HCT116 (cell line): ENCODE measurements around the gene VSTM2B. TPM values are rescaled to one million over a fixed set of nuclear protein-coding genes. Genes with fewer than 3 reads are reported as not detected.

Experiments used
- ATAC-seq: fragments of 200-7000 bp; cut with Tn5 transposase; 2 replicates; pipeline ENCODE4 v1.9.1; 2020; ENCODE audit warnings: mild to moderate bottlenecking, moderate library complexity
- BruUV-seq: library from RNA; stranded (reverse); fragments of 400-500 nt; replicated peaks from 2 replicates; lab custom pipeline; 2021; lab: Mats Ljungman, UMichigan
- CTCF ChIA-PET: fragments of 300-600 bp; sonication (Branson Sonifier 250); formaldehyde crosslinking; loops from one replicate; lab custom pipeline; 2021; ENCODE audit warnings: antibody characterized with exemption; lab: Charles Lee
- POLR2A ChIA-PET: fragments of 300-600, 350-600 bp; sonication (Branson Sonifier 250); formaldehyde crosslinking; loops from one replicate; lab custom pipeline; 2021; ENCODE audit warnings: antibody characterized with exemption; lab: Charles Lee
- RAD21 ChIA-PET, 2 experiments: fragments of 300-600 bp; sonication (Branson Sonifier 250); formaldehyde crosslinking; loops; one replicate each; lab custom pipeline; 2023; ENCODE audit warnings: low total read pairs in 2 of 2; ENCODE audit not compliant: uncharacterized antibody in 2 of 2, unreplicated experiment in 2 of 2, low non-redundant PET in 1 of 2; lab: Charles Lee
- DNase-seq: peaks from one replicate; pipeline ENCODE4 v3.0.0-alpha.2; 2010; ENCODE audit warnings: low read depth, low spot score
- H2AFZ ChIP-seq: fragments of 200-600 bp; shearing (Covaris generic), sonication (generic); 2 replicates; pipeline ENCODE4 v1.6.1; 2017; ENCODE audit warnings: low read depth, mixed run types, mixed read lengths, antibody characterized with exemption, low read length; ENCODE audit not compliant: poor library complexity, severe bottlenecking
- H3K27ac ChIP-seq: 2 replicates; pipeline ENCODE4 v1.5.1; 2012; ENCODE audit warnings: low read depth, low read length
- H3K27me3 ChIP-seq: fragments of 200-600 bp; sonication (generic); 2 replicates; pipeline ENCODE4 v1.6.1; 2016; ENCODE audit warnings: mixed run types, low read length, mixed read lengths; ENCODE audit not compliant: insufficient read depth
- H3K36me3 ChIP-seq, 2 experiments: fragments of 200-500 bp in 1 of 2; fragments of 200-600 bp in 1 of 2; sonication (Bioruptor generic) in 1 of 2; sonication (generic) in 1 of 2; 2 replicates each; pipeline versions ENCODE4 v1.5.1 to v1.6.1; 2014 to 2016; ENCODE audit warnings: low read length in 2 of 2, inconsistent platforms in 1 of 2, mixed read lengths in 1 of 2, mixed run types in 1 of 2; ENCODE audit not compliant: insufficient read depth in 2 of 2, control insufficient read depth in 1 of 2
- H3K4me1 ChIP-seq, 2 experiments: fragments of 200-600 bp in 1 of 2; sonication (generic) in 1 of 2; 2 replicates each; pipeline versions ENCODE4 v1.5.1 to v1.6.1; 2012 to 2017; ENCODE audit warnings: low read length in 2 of 2, inconsistent platforms in 1 of 2, mild to moderate bottlenecking in 1 of 2, mixed read lengths in 1 of 2, mixed run types in 1 of 2, moderate library complexity in 1 of 2; ENCODE audit not compliant: insufficient read depth in 2 of 2, control insufficient read depth in 1 of 2
- H3K4me2 ChIP-seq: fragments of 200-600 bp; sonication (generic); 2 replicates; pipeline ENCODE4 v1.6.1; 2017; ENCODE audit warnings: mixed run types, low read length, mixed read lengths
- H3K4me3 ChIP-seq, 2 experiments: fragments of 200-600 bp in 1 of 2; sonication (generic) in 1 of 2; replicated peaks in 1 of 2; 2 replicates each; pipeline ENCODE4 v1.5.1; 2011 to 2016; ENCODE audit warnings: low read length in 2 of 2, control low read depth in 1 of 2, low read depth in 1 of 2, mild to moderate bottlenecking in 1 of 2, mixed read lengths in 1 of 2, mixed run types in 1 of 2
- H3K79me2 ChIP-seq: fragments of 200-600 bp; sonication (generic); 2 replicates; pipeline ENCODE4 v1.6.1; 2017; ENCODE audit warnings: mild to moderate bottlenecking, mixed run types, low read length, moderate library complexity, mixed read lengths; ENCODE audit not compliant: insufficient read depth
- H3K9ac ChIP-seq: fragments of 200-600 bp; sonication (generic); 2 replicates; pipeline ENCODE4 v1.6.1; 2016; ENCODE audit warnings: low read length, mixed read lengths
- H3K9me2 ChIP-seq: fragments of 200-600 bp; sonication (generic), shearing (Covaris generic); 2 replicates; pipeline ENCODE4 v1.6.1; 2017; ENCODE audit warnings: mixed run types, mild to moderate bottlenecking, moderate library complexity; ENCODE audit not compliant: insufficient read depth
- H3K9me3 ChIP-seq, 2 experiments: fragments of 200-500 bp in 1 of 2; fragments of 200-600 bp in 1 of 2; sonication (Bioruptor generic) in 1 of 2; sonication (generic) in 1 of 2; 2 replicates each; pipeline ENCODE4 v1.6.1; 2014 to 2017; ENCODE audit warnings: low read length in 2 of 2, mixed read lengths in 2 of 2, inconsistent platforms in 1 of 2, low read depth in 1 of 2, mild to moderate bottlenecking in 1 of 2, mixed run types in 1 of 2, moderate library complexity in 1 of 2; ENCODE audit not compliant: control insufficient read depth in 1 of 2, insufficient read depth in 1 of 2
- H4K20me1 ChIP-seq: fragments of 200-600 bp; sonication (generic), shearing (Covaris generic); 2 replicates; pipeline ENCODE4 v1.6.1; 2017; ENCODE audit warnings: mixed run types, mild to moderate bottlenecking, moderate library complexity; ENCODE audit not compliant: insufficient read depth
- CBX3 ChIP-seq: IDR thresholded peaks from 2 replicates; pipeline ENCODE4 v1.6.1; 2012; ENCODE audit warnings: low read depth
- CEBPB ChIP-seq: IDR thresholded peaks from 2 replicates; pipeline ENCODE4 v1.6.1; 2012; ENCODE audit warnings: low read depth
- ELF1 ChIP-seq: IDR thresholded peaks from 2 replicates; pipeline ENCODE4 v1.6.1; 2012; ENCODE audit warnings: low read depth, borderline replicate concordance
- EZH2 ChIP-seq: fragments of 200-600 bp; sonication (generic); IDR thresholded peaks from 2 replicates; pipeline ENCODE4 v1.6.1; 2017; ENCODE audit warnings: antibody characterized with exemption, mixed run types
- JUND ChIP-seq: IDR thresholded peaks from 2 replicates; pipeline ENCODE4 v1.6.1; 2012
- POLR2A ChIP-seq: IDR thresholded peaks from 2 replicates; pipeline ENCODE4 v1.7.0; 2011; ENCODE audit warnings: borderline replicate concordance; ENCODE audit not compliant: insufficient read depth, insufficient read length; ENCODE audit errors: extremely low read depth
- RAD21 ChIP-seq: IDR thresholded peaks from 2 replicates; pipeline ENCODE4 v1.6.1; 2012; ENCODE audit warnings: low read depth, mild to moderate bottlenecking
- SIN3A ChIP-seq: IDR thresholded peaks from 2 replicates; pipeline ENCODE4 v1.6.1; 2012; ENCODE audit warnings: low read depth
- SRF ChIP-seq: IDR thresholded peaks from 2 replicates; pipeline ENCODE4 v1.6.1; 2012; ENCODE audit warnings: low read depth
- ZBTB33 ChIP-seq: IDR thresholded peaks from 2 replicates; pipeline ENCODE4 v1.6.1; 2011; ENCODE audit warnings: mild to moderate bottlenecking, low read length, moderate library complexity; ENCODE audit not compliant: insufficient replicate concordance; ENCODE audit errors: extremely low read depth
- ZFX ChIP-seq: fragments of 450-650 bp; IDR thresholded peaks from 2 replicates; pipeline ENCODE4 v1.6.1; 2017
- ZNF274 ChIP-seq: fragments of 200-500 bp; sonication (Bioruptor generic); IDR thresholded peaks from 2 replicates; pipeline ENCODE4 v1.6.1; 2014; ENCODE audit warnings: mild to moderate bottlenecking, low read depth, low read length, inconsistent platforms
- intact Hi-C: fragments of 100-400 bp; cut with micrococcal nuclease; formaldehyde crosslinking; loops from 2 replicates; pipeline ENCODE4 v1.10.0; 2022
- total RNA-seq: library from RNA; stranded (reverse); gene quantifications from one replicate; pipeline ENCODE4 v1.2.1, GENCODE V29; 2021; ENCODE audit not compliant: unreplicated experiment
- TF ChIP-seq, protein P1 (sequence below): IDR thresholded peaks from 2 replicates; pipeline ENCODE4 v1.6.1; 2012; ENCODE audit warnings: low read depth
- TF ChIP-seq, protein P2 (sequence below), 3 experiments: fragments of 200-600 bp in 1 of 3; sonication (generic) in 1 of 3; IDR thresholded peaks in 2 of 3; conservative IDR thresholded peaks in 1 of 3; 2 replicates each; pipeline ENCODE4 v1.5.1; 2012 to 2017; ENCODE audit warnings: low read depth in 2 of 3, low read length in 2 of 3, antibody characterized with exemption in 1 of 3, borderline replicate concordance in 1 of 3, control low read depth in 1 of 3, mild to moderate bottlenecking in 1 of 3, mixed read lengths in 1 of 3, mixed run types in 1 of 3, moderate library complexity in 1 of 3; ENCODE audit not compliant: insufficient read depth in 1 of 3

The VSTM2B gene
- total RNA-seq, 1 experiment from 2014 or later: not detected

DNA sequence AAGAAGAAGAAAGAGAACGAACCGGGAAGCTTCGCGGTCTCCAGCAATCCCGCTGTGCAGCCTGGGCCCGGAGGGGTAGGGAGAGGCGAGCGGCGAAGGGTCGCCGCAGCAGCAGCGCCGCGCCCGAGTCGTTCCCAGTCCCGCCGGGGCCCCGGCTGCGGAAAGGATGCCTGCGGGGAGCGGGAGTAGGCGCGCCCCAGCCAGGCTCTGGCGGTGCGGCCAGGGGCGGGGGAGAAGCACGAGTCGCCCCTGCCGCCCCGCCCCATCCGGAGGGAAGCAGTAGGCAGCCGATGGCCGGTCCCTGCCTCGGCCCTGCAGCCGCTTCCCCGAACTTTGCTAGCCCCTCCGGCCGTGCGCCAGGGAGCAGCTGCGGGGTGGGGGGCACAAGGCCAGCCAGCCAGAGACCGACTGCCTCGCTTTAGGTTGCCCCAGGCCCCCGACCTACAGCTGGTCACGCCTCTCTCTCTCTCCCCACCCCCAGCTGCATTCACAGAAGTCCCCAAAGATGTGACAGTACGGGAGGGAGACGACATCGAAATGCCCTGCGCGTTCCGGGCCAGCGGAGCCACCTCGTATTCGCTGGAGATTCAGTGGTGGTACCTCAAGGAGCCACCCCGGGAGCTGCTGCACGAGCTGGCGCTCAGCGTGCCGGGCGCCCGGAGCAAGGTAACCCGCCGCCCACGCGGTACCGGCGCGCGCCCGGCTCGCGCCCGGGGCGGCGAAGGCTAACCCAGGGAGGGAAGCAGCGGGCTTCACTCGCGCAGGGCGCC lies 1.1 kb downstream of the VSTM2B start:
- H4K20me1 ChIP-seq: no peaks in the 10 kb centered on the region
- intact Hi-C loops: loop anchor here (5.0 kb wide), 1 partner anchor 60 kb away; no protein-coding TSS in a partner anchor
- no peak overlapping the region for H2AFZ ChIP-seq
- TF ChIP-seq CBX3: no peak
- no peak for TF ChIP-seq JUND
- TF ChIP-seq, protein P1, sequence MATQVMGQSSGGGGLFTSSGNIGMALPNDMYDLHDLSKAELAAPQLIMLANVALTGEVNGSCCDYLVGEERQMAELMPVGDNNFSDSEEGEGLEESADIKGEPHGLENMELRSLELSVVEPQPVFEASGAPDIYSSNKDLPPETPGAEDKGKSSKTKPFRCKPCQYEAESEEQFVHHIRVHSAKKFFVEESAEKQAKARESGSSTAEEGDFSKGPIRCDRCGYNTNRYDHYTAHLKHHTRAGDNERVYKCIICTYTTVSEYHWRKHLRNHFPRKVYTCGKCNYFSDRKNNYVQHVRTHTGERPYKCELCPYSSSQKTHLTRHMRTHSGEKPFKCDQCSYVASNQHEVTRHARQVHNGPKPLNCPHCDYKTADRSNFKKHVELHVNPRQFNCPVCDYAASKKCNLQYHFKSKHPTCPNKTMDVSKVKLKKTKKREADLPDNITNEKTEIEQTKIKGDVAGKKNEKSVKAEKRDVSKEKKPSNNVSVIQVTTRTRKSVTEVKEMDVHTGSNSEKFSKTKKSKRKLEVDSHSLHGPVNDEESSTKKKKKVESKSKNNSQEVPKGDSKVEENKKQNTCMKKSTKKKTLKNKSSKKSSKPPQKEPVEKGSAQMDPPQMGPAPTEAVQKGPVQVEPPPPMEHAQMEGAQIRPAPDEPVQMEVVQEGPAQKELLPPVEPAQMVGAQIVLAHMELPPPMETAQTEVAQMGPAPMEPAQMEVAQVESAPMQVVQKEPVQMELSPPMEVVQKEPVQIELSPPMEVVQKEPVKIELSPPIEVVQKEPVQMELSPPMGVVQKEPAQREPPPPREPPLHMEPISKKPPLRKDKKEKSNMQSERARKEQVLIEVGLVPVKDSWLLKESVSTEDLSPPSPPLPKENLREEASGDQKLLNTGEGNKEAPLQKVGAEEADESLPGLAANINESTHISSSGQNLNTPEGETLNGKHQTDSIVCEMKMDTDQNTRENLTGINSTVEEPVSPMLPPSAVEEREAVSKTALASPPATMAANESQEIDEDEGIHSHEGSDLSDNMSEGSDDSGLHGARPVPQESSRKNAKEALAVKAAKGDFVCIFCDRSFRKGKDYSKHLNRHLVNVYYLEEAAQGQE: no peak
- TF ChIP-seq SRF: no peak
- no peak for TF ChIP-seq ZBTB33
- TF ChIP-seq EZH2: no peak
- no peak for TF ChIP-seq CEBPB
- TF ChIP-seq ZFX: no peak
- no peak for TF ChIP-seq SIN3A
- TF ChIP-seq ZNF274: no peak
- TF ChIP-seq POLR2A: no peak
- no peak for TF ChIP-seq RAD21
- TF ChIP-seq, protein P2, sequence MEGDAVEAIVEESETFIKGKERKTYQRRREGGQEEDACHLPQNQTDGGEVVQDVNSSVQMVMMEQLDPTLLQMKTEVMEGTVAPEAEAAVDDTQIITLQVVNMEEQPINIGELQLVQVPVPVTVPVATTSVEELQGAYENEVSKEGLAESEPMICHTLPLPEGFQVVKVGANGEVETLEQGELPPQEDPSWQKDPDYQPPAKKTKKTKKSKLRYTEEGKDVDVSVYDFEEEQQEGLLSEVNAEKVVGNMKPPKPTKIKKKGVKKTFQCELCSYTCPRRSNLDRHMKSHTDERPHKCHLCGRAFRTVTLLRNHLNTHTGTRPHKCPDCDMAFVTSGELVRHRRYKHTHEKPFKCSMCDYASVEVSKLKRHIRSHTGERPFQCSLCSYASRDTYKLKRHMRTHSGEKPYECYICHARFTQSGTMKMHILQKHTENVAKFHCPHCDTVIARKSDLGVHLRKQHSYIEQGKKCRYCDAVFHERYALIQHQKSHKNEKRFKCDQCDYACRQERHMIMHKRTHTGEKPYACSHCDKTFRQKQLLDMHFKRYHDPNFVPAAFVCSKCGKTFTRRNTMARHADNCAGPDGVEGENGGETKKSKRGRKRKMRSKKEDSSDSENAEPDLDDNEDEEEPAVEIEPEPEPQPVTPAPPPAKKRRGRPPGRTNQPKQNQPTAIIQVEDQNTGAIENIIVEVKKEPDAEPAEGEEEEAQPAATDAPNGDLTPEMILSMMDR (IDR thresholded peaks at IDR 0.05 in 2 of 3, conservative IDR thresholded peaks at IDR 0.05 in 1 of 3; ENCODE audit: borderline replicate concordance in 1 of 3, insufficient read depth in 1 of 3, low read depth in 2 of 3, low read length in 2 of 3): no peak
- TF ChIP-seq ELF1: no peak
- ChIA-PET CTCF (no interaction called here), POLR2A (no interaction called here), RAD21 (no interaction called here)
- DNase-seq (no peak), ATAC-seq (no peak)
- H3K4me3 ChIP-seq: no peak overlapping the region
- no peaks in the 10 kb centered on the region for H3K79me2 ChIP-seq
- peaks cover 13% of the 10 kb centered on the region; the same call in 1 of the 2 replicates for H3K27me3 ChIP-seq
- H3K4me1 ChIP-seq: peaks cover 0 to 8% of the 10 kb centered on the region in 2 experiments; a peak in 1 of 4 replicates
- H3K4me2 ChIP-seq: no peak overlapping the region
- H3K9ac ChIP-seq: no peak overlapping the region
- no peaks in the 10 kb centered on the region for H3K9me2 ChIP-seq
- no peak overlapping the region for H3K27ac ChIP-seq
- no peaks in the 10 kb centered on the region for H3K9me3 ChIP-seq
- no TSS peak for BruUV-seq
- no peaks in the 10 kb centered on the region for H3K36me3 ChIP-seq
